Measurements from ENCODE around the gene UTP4. TPM values are rescaled to one million over a fixed set of nuclear protein-coding genes. Genes with fewer than 3 reads are reported as not detected.
"Not testable (repeated sequence)": the region's sequence is repeated elsewhere in the genome, so short reads cannot be mapped to it uniquely, and the experiment has no call there.

Gene UTP4
- total RNA-seq, 2 experiments from 2014 or later = 62.6 to 69.8 TPM

GRCh38 chr16:69138608-69139007, 6.2 kb downstream of the UTP4 start:
- CTCF ChIA-PET = no interaction called here
- Mint-ChIP-seq H3K27ac (no peak overlapping the region), H3K27me3 (ENCODE audit: low read depth) (no peaks in the 10 kb centered on the region), H3K4me1 (ENCODE audit: low read depth) (peaks cover 31% of the 10 kb centered on the region), H3K9me3 (no peaks in the 10 kb centered on the region), H3K4me3 (no peak overlapping the region), H3K36me3 (ENCODE audit: low read depth) (peaks cover 45% of the 10 kb centered on the region)
- no peak for DNase-seq
- intact Hi-C loops (cut with micrococcal nuclease) = no loop called here

GRCh38 chr16:69139464-69139863, 7.0 kb downstream of the UTP4 start:
- H3K4me3 Mint-ChIP-seq; H3K9me3 Mint-ChIP-seq; H3K27ac Mint-ChIP-seq; H3K27me3 Mint-ChIP-seq (ENCODE audit: low read depth); intact Hi-C loops (cut with micrococcal nuclease); DNase-seq; CTCF ChIA-PET: not testable (repeated sequence)
- Mint-ChIP-seq H3K36me3 (ENCODE audit: low read depth) (peaks cover 44% of the 10 kb centered on the region), H3K4me1 (ENCODE audit: low read depth) (peaks cover 22% of the 10 kb centered on the region)

GRCh38 chr16:69141014-69141413, 8.6 kb downstream of the UTP4 start:
- Mint-ChIP-seq H3K27ac (no peak overlapping the region), H3K4me1 (ENCODE audit: low read depth) (peaks cover 15% of the 10 kb centered on the region), H3K9me3 (no peaks in the 10 kb centered on the region), H3K27me3 (ENCODE audit: low read depth) (no peaks in the 10 kb centered on the region), H3K36me3 (ENCODE audit: low read depth) (peaks cover 50% of the 10 kb centered on the region), H3K4me3 (no peak overlapping the region)
- CTCF ChIA-PET = interaction anchor here (1.0 to 1.2 kb wide), 2 partner anchors 9 to 550 kb away, joined by 3 to 4 read pairs; no protein-coding TSS in a partner anchor
- DNase-seq = no peak
- intact Hi-C loops (cut with micrococcal nuclease) = no loop called here

- H3K4me1 Mint-ChIP-seq (ENCODE audit: low read depth) = peaks cover 6% of the 10 kb centered on the region
- H3K36me3 Mint-ChIP-seq (ENCODE audit: low read depth) = peaks cover 50% of the 10 kb centered on the region
- H3K4me3 Mint-ChIP-seq = no peak overlapping the region
- CTCF ChIA-PET = no interaction called here
- intact Hi-C loops (cut with micrococcal nuclease) = no loop called here
- no peak overlapping the region for H3K27ac Mint-ChIP-seq
- no peak for DNase-seq
- no peaks in the 10 kb centered on the region for H3K9me3 Mint-ChIP-seq
- H3K27me3 Mint-ChIP-seq (ENCODE audit: low read depth) = no peaks in the 10 kb centered on the region
These were observed 9.5 kb downstream of the UTP4 start for GRCh38 chr16:69141936-69142335.

GRCh38 chr16:69143116-69143515, 10.7 kb downstream of the UTP4 start:
- Mint-ChIP-seq H3K4me3 (no peak overlapping the region), H3K27me3 (ENCODE audit: low read depth) (no peaks in the 10 kb centered on the region), H3K27ac (no peak overlapping the region), H3K4me1 (ENCODE audit: low read depth) (no peaks in the 10 kb centered on the region), H3K36me3 (ENCODE audit: low read depth) (peaks cover 47% of the 10 kb centered on the region), H3K9me3 (no peaks in the 10 kb centered on the region)
- CTCF ChIA-PET = interaction anchor here (0.5 kb wide), 1 partner anchor 178 kb away, joined by 3 read pairs; no protein-coding TSS in a partner anchor
- no peak for DNase-seq
- intact Hi-C loops (cut with micrococcal nuclease) = no loop called here

GRCh38 chr16:69145658-69146057, 13.2 kb downstream of the UTP4 start:
- intact Hi-C loops (cut with micrococcal nuclease) = no loop called here
- H3K36me3 Mint-ChIP-seq (ENCODE audit: low read depth) = peaks cover 40% of the 10 kb centered on the region
- CTCF ChIA-PET = interaction anchor here (1.0 to 1.6 kb wide), 2 partner anchors 22 to 142 kb away, joined by 3 to 4 read pairs; no protein-coding TSS in a partner anchor
- no peak for DNase-seq
- no peaks in the 10 kb centered on the region for H3K4me1 Mint-ChIP-seq (ENCODE audit: low read depth)
- H3K4me3 Mint-ChIP-seq = no peak overlapping the region
- H3K9me3 Mint-ChIP-seq = no peaks in the 10 kb centered on the region
- no peaks in the 10 kb centered on the region for H3K27me3 Mint-ChIP-seq (ENCODE audit: low read depth)
- no peak overlapping the region for H3K27ac Mint-ChIP-seq

- CTCF ChIA-PET = interaction anchor here (0.8 to 6.0 kb wide), 12 partner anchors 8 to 307 kb away, joined by 3 to 91 read pairs (median 4); no protein-coding TSS in a partner anchor
- H3K9me3 Mint-ChIP-seq; H3K27ac Mint-ChIP-seq; H3K27me3 Mint-ChIP-seq (ENCODE audit: low read depth); H3K4me1 Mint-ChIP-seq (ENCODE audit: low read depth); DNase-seq; H3K4me3 Mint-ChIP-seq: not testable (repeated sequence)
- intact Hi-C loops (cut with micrococcal nuclease) = loop anchor here (1.0 kb wide), 2 partner anchors 114 to 138 kb away; no protein-coding TSS in a partner anchor
- peaks cover 42% of the 10 kb centered on the region for H3K36me3 Mint-ChIP-seq (ENCODE audit: low read depth)
These were observed 17.2 kb downstream of the UTP4 start for GRCh38 chr16:69149621-69150020.

GRCh38 chr16:69150146-69150865, 17.9 kb downstream of the UTP4 start:
- Mint-ChIP-seq H3K9me3 (no peaks in the 10 kb centered on the region), H3K27me3 (ENCODE audit: low read depth) (no peaks in the 10 kb centered on the region), H3K4me1 (ENCODE audit: low read depth) (no peaks in the 10 kb centered on the region), H3K27ac (no peak overlapping the region), H3K4me3 (no peak overlapping the region), H3K36me3 (ENCODE audit: low read depth) (peaks cover 46% of the 10 kb centered on the region)
- CTCF ChIA-PET = interaction anchor here (0.6 to 6.0 kb wide), 19 partner anchors 9 to 600 kb away, joined by 3 to 91 read pairs (median 3); no protein-coding TSS in a partner anchor
- DNase-seq = peak; percentile 66
- intact Hi-C loops (cut with micrococcal nuclease) = loop anchor here (1.0 kb wide), 2 partner anchors 113 to 137 kb away; no protein-coding TSS in a partner anchor

GRCh38 chr16:69157196-69157595, 24.7 kb downstream of the UTP4 start:
- CTCF ChIA-PET = interaction anchor here (0.5 to 1.6 kb wide), 4 partner anchors 10 to 131 kb away, joined by 3 to 6 read pairs (median 4); no protein-coding TSS in a partner anchor
- peak overlapping the region; percentile 64 for H3K27ac Mint-ChIP-seq
- H3K27me3 Mint-ChIP-seq (ENCODE audit: low read depth) = no peaks in the 10 kb centered on the region
- H3K4me3 Mint-ChIP-seq = no peak overlapping the region
- no peaks in the 10 kb centered on the region for H3K9me3 Mint-ChIP-seq
- H3K36me3 Mint-ChIP-seq (ENCODE audit: low read depth) = peaks cover 55% of the 10 kb centered on the region
- intact Hi-C loops (cut with micrococcal nuclease) = no loop called here
- no peak for DNase-seq
- peaks cover 18% of the 10 kb centered on the region for H3K4me1 Mint-ChIP-seq (ENCODE audit: low read depth)

GRCh38 chr16:69160192-69160591, 27.7 kb downstream of the UTP4 start:
- Mint-ChIP-seq H3K9me3 (no peaks in the 10 kb centered on the region), H3K27me3 (ENCODE audit: low read depth) (no peaks in the 10 kb centered on the region), H3K27ac (no peak overlapping the region), H3K4me3 (no peak overlapping the region), H3K36me3 (ENCODE audit: low read depth) (peaks cover 51% of the 10 kb centered on the region), H3K4me1 (ENCODE audit: low read depth) (peaks cover 31% of the 10 kb centered on the region)
- intact Hi-C loops (cut with micrococcal nuclease) = loop anchor here (10.0 kb wide), 1 partner anchor 225 kb away; the partner anchor contains the start of gene TERF2
- DNase-seq = no peak
- CTCF ChIA-PET = no interaction called here

GRCh38 chr16:69165584-69165983, 33.1 kb downstream of the UTP4 start:
- CTCF ChIA-PET = interaction anchor here (0.6 to 3.8 kb wide), 9 partner anchors 11 to 765 kb away, joined by 3 to 36 read pairs (median 4); partner anchors contain the start of gene SNTB2
- Mint-ChIP-seq H3K4me3 (no peak overlapping the region), H3K27me3 (ENCODE audit: low read depth) (no peaks in the 10 kb centered on the region), H3K27ac (peak overlapping the region; percentile 75), H3K9me3 (no peaks in the 10 kb centered on the region), H3K4me1 (ENCODE audit: low read depth) (peaks cover 46% of the 10 kb centered on the region), H3K36me3 (ENCODE audit: low read depth) (peaks cover 59% of the 10 kb centered on the region)
- intact Hi-C loops (cut with micrococcal nuclease) = loop anchor here (10.0 kb wide), 1 partner anchor 219 kb away; the partner anchor contains the start of gene TERF2
- DNase-seq = no peak

- Mint-ChIP-seq H3K9me3 (no peaks in the 10 kb centered on the region), H3K4me1 (ENCODE audit: low read depth) (peaks cover 46% of the 10 kb centered on the region), H3K27ac (peak overlapping the region; percentile 75), H3K4me3 (peak overlapping the region; percentile 23), H3K36me3 (ENCODE audit: low read depth) (peaks cover 57% of the 10 kb centered on the region), H3K27me3 (ENCODE audit: low read depth) (no peaks in the 10 kb centered on the region)
- peak; percentile 88 for DNase-seq
- CTCF ChIA-PET = interaction anchor here (0.6 to 3.8 kb wide), 13 partner anchors 10 to 766 kb away, joined by 3 to 36 read pairs (median 4); partner anchors contain the start of gene SNTB2
- intact Hi-C loops (cut with micrococcal nuclease) = loop anchor here (1.0 to 10.0 kb wide), 5 partner anchors 22 to 410 kb away; partner anchors contain the start of genes CHTF8, TERF2 and UTP4
These were observed 33.9 kb downstream of the UTP4 start for GRCh38 chr16:69166221-69166833.

Data from activated naive CD4-positive, alpha-beta T cell treated with anti-CD3 and anti-CD28 coated beads for 36 hours (primary cell).